GM06990 (cell line): ENCODE measurements around the gene LRRC8B.
A peak's percentile ranks its signal among the peaks of the same experiment; 100 is the strongest.
"Not testable (repeated sequence)": the region's sequence is repeated elsewhere in the genome, so short reads cannot be mapped to it uniquely, and the experiment has no call there.

Experiments used
- DNase-seq: peaks from one replicate; pipeline ENCODE4 v3.0.0-alpha.2; 2011; ENCODE audit not compliant: insufficient read length; ENCODE audit errors: extremely low read depth
- H3K27me3 ChIP-seq: replicated peaks from 2 replicates; pipeline ENCODE4 v1.6.0; 2011; ENCODE audit warnings: low read length; ENCODE audit not compliant: control insufficient read depth, insufficient read depth
- H3K36me3 ChIP-seq: 2 replicates; pipeline ENCODE4 v1.5.1; 2011; ENCODE audit warnings: low read length; ENCODE audit not compliant: control insufficient read depth, insufficient read depth
- H3K4me3 ChIP-seq: replicated peaks from 2 replicates; pipeline ENCODE4 v1.5.1; 2011; ENCODE audit warnings: low read depth, mild to moderate bottlenecking, control low read depth, low read length
- TF ChIP-seq, protein P1 (sequence below): IDR thresholded peaks from 2 replicates; pipeline ENCODE4 v1.5.1; 2011; ENCODE audit warnings: low read length, control low read depth, mild to moderate bottlenecking, inconsistent platforms; ENCODE audit not compliant: insufficient read depth, poor library complexity, severe bottlenecking

LRRC8B gene

DNA sequence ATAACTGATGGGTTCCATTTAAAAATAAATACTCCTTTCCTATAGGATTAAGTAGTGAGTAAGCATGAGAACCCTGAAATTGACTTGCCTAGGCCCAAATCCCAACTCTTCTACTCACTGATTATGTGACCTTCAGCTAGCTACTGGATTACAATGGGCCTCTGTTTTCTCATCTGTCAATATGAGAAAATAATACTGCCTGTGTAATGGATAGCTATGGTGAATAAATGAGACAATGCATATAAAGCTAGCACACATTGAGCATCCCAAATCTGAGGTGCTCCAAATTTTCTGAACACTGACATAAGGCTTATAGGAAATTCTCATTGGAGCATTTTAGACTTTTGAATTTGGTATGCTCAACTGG, 103.0 kb downstream of the LRRC8B start:
- no peak for DNase-seq
- no peaks in the 10 kb centered on the region for H3K27me3 ChIP-seq
- no peaks in the 10 kb centered on the region for H3K36me3 ChIP-seq
- H3K4me3 ChIP-seq, result no peak overlapping the region
- TF ChIP-seq, protein P1, sequence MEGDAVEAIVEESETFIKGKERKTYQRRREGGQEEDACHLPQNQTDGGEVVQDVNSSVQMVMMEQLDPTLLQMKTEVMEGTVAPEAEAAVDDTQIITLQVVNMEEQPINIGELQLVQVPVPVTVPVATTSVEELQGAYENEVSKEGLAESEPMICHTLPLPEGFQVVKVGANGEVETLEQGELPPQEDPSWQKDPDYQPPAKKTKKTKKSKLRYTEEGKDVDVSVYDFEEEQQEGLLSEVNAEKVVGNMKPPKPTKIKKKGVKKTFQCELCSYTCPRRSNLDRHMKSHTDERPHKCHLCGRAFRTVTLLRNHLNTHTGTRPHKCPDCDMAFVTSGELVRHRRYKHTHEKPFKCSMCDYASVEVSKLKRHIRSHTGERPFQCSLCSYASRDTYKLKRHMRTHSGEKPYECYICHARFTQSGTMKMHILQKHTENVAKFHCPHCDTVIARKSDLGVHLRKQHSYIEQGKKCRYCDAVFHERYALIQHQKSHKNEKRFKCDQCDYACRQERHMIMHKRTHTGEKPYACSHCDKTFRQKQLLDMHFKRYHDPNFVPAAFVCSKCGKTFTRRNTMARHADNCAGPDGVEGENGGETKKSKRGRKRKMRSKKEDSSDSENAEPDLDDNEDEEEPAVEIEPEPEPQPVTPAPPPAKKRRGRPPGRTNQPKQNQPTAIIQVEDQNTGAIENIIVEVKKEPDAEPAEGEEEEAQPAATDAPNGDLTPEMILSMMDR, result no peak

DNA sequence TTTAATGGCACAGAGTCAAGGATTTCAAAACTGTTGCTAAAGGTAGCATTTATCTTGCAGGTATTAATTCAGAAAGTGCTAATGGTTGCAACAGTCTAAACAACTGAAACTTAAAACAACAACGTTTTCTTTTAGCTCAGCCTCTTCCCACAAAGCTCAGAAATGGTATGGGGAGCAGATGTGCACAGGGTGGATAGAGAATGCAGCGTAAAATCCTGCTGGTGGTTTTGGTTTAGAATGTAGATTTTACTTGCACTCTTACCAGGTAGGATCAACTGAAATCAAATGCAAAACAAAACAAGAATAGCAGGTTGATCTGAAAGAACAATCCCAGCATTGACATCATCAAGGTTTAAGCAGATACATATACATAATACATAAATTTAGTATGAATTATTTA, 104.5 kb downstream of the LRRC8B start:
- no peak overlapping the region for H3K4me3 ChIP-seq
- no peak for DNase-seq
- TF ChIP-seq, protein P1, result no peak
- no peaks in the 10 kb centered on the region for H3K36me3 ChIP-seq
- no peaks in the 10 kb centered on the region for H3K27me3 ChIP-seq

- H3K36me3 ChIP-seq, DNase-seq, H3K27me3 ChIP-seq, H3K4me3 ChIP-seq: not testable (repeated sequence)
Measured at GRCh38 chr1:89629600-89629999, 105.0 kb downstream of the LRRC8B start.

DNA sequence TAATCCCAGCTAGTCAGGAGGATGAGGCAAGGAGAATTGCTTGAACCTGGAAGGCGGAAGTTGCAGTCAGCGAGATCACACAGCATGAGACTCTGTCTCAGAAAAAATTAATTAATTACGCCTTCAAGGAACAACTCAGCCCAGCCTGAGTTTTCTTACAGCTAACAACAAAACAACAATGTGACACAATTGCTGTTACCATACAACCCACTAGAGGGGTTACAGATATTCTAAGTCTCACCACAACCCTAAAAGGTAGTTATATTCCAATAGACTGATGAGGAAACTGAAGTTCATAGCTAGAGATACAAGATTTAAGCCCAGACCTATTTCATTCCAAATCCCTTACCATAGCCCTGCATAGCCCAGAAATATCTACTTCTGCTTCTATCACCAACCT, 105.4 kb downstream of the LRRC8B start:
- TF ChIP-seq, protein P1, result no peak
- Histone ChIP-seq H3K27me3 (no peaks in the 10 kb centered on the region), H3K36me3 (no peaks in the 10 kb centered on the region), H3K4me3 (no peak overlapping the region)
- no peak for DNase-seq

DNA sequence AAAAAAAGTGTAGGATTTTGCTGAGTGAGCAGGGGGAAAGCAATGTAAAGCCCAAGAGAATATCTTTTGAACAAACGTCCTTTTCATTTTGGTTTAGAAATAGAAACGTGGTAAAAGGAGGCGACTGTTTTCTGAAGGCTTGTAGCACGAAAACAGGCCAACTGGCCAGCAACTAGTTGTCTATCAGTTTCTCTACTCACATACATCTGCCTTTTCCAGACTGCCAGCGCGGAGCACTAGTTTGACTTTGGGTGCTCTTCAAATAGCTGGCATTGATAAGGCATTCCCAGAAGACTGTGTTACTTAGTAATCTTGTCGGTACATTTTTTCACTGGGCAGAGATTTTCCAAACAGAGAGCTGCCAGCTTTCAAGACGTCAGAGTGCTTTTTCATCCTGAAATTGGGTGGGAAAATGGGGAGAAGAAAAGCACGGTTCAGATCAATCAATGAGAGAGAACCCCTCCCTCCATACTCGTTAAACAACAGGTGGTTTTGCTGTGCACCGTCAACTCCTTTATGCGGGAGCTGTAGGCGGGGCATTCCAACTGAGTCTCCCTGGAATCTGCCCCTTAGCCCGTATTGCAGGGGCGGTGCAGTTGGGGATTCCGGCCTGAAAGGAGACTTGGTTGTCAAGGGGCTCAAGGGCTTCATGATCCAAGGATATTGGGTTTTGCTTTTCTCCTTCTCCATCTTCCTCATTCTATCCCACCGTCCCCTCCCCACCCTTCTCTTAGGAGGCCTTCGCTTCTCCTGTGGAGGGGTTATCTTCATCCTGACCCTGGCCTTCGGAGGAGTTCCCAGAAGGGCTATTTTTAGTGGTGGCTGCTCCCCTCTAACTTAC, 107.4 kb downstream of the LRRC8B start:
- Histone ChIP-seq H3K4me3 (peak overlapping the region; percentile 88), H3K27me3 (no peaks in the 10 kb centered on the region), H3K36me3 (no peaks in the 10 kb centered on the region)
- no peak for DNase-seq
- TF ChIP-seq, protein P1, result no peak

GRCh38 chr1:89632657-89633247, 108.1 kb downstream of the LRRC8B start, which contains the start of gene LRRC8C:
Gene LRRC8C, plus strand, starts transcription at chr1:89633120. Its CDS starts 53,354 bp downstream, at chr1:89686474.
- Histone ChIP-seq H3K4me3 (peak within 1 kb of the TSS; percentile 88), H3K27me3 (no peaks in the 10 kb centered on the region), H3K36me3 (no peaks in the 10 kb centered on the region)
- DNase-seq, result peak; percentile 89
- TF ChIP-seq, protein P1, result no peak
